Panc1 (cell line): ENCODE data around the gene OTOF.

Experiments
- CTCF ChIP-seq: fragments of 450-650 bp; IDR thresholded peaks from 2 replicates; pipeline ENCODE4 v1.5.1; 2017; ENCODE audit warnings: mild to moderate bottlenecking
- POLR2AphosphoS5 ChIP-seq: IDR thresholded peaks from 2 replicates; pipeline ENCODE4 v1.6.1; 2012; ENCODE audit warnings: mild to moderate bottlenecking, low read depth, low read length, moderate library complexity
- TCF7L2 ChIP-seq: IDR thresholded peaks from 2 replicates; pipeline ENCODE4 v1.6.1; 2011; ENCODE audit warnings: mild to moderate bottlenecking, low read depth, low read length, inconsistent platforms
- TF ChIP-seq, protein P1 (sequence below), 2 experiments: IDR thresholded peaks; 2 replicates each; pipeline ENCODE4 v1.6.1; 2011 to 2012; ENCODE audit warnings: low read depth in 2 of 2, control low read depth in 1 of 2, low read length in 1 of 2, mild to moderate bottlenecking in 1 of 2, moderate library complexity in 1 of 2; ENCODE audit not compliant: insufficient read depth in 1 of 2

GRCh38 chr2:26516781-26517180 lies 38.9 kb upstream of the OTOF start:
- TF ChIP-seq, protein P1, sequence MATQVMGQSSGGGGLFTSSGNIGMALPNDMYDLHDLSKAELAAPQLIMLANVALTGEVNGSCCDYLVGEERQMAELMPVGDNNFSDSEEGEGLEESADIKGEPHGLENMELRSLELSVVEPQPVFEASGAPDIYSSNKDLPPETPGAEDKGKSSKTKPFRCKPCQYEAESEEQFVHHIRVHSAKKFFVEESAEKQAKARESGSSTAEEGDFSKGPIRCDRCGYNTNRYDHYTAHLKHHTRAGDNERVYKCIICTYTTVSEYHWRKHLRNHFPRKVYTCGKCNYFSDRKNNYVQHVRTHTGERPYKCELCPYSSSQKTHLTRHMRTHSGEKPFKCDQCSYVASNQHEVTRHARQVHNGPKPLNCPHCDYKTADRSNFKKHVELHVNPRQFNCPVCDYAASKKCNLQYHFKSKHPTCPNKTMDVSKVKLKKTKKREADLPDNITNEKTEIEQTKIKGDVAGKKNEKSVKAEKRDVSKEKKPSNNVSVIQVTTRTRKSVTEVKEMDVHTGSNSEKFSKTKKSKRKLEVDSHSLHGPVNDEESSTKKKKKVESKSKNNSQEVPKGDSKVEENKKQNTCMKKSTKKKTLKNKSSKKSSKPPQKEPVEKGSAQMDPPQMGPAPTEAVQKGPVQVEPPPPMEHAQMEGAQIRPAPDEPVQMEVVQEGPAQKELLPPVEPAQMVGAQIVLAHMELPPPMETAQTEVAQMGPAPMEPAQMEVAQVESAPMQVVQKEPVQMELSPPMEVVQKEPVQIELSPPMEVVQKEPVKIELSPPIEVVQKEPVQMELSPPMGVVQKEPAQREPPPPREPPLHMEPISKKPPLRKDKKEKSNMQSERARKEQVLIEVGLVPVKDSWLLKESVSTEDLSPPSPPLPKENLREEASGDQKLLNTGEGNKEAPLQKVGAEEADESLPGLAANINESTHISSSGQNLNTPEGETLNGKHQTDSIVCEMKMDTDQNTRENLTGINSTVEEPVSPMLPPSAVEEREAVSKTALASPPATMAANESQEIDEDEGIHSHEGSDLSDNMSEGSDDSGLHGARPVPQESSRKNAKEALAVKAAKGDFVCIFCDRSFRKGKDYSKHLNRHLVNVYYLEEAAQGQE (IDR thresholded peaks at IDR 0.05; ENCODE audit: insufficient read depth in 1 of 2, low read depth in 2 of 2, low read length in 1 of 2), result no peak
- TF ChIP-seq POLR2AphosphoS5 (no peak), CTCF (no peak), TCF7L2 (no peak)
